HepG2 (cell line): ENCODE measurements around the gene KIF1C. TPM values are rescaled to one million over a fixed set of nuclear protein-coding genes. Genes with fewer than 3 reads are reported as not detected.

ENCODE experiments used
- DNMT1 ChIP-seq: sonication (generic); formaldehyde crosslinking; IDR thresholded peaks from 2 replicates; pipeline ENCODE4 v1.5.1; 2020; ENCODE audit warnings: mild to moderate bottlenecking, missing genetic modification reagents
- FOXJ3 ChIP-seq: sonication (generic); formaldehyde crosslinking; IDR thresholded peaks from 2 replicates; pipeline ENCODE4 v1.4.0; 2020; ENCODE audit warnings: missing genetic modification reagents, mild to moderate bottlenecking, borderline replicate concordance
- GFI1 ChIP-seq: sonication (generic); formaldehyde crosslinking; IDR thresholded peaks from 2 replicates; pipeline ENCODE4 v1.5.0; 2020; ENCODE audit warnings: missing genetic modification reagents, mild to moderate bottlenecking, borderline replicate concordance
- KDM6A ChIP-seq: IDR thresholded peaks from 2 replicates; pipeline ENCODE4 v1.6.1; 2016; ENCODE audit warnings: low read depth
- NFE2L1 ChIP-seq: sonication (generic); formaldehyde crosslinking; IDR thresholded peaks from 2 replicates; pipeline ENCODE4 v1.4.0; 2020; ENCODE audit warnings: missing genetic modification reagents, mild to moderate bottlenecking, borderline replicate concordance
- PRDM10 ChIP-seq: sonication (generic); formaldehyde crosslinking; IDR thresholded peaks from 2 replicates; pipeline ENCODE4 v1.4.0; 2020; ENCODE audit warnings: low read depth, missing genetic modification reagents
- RFX5 ChIP-seq: IDR thresholded peaks from 2 replicates; pipeline ENCODE4 v1.6.1; 2011; ENCODE audit warnings: low read depth, low read length, improper control_type of control experiment
- ZNF10 ChIP-seq: sonication (generic); formaldehyde crosslinking; IDR thresholded peaks from 2 replicates; pipeline ENCODE4 v1.4.0; 2020; ENCODE audit warnings: mild to moderate bottlenecking, low read depth, missing genetic modification reagents, borderline replicate concordance
- ZNF24 ChIP-seq: fragments of 450-650 bp; IDR thresholded peaks from 2 replicates; pipeline ENCODE4 v1.6.1; 2017; ENCODE audit warnings: antibody characterized with exemption, mild to moderate bottlenecking
- ZNF335 ChIP-seq: sonication (generic); formaldehyde crosslinking; IDR thresholded peaks from 2 replicates; pipeline ENCODE4 v1.4.0; 2020; ENCODE audit warnings: missing genetic modification reagents
- ZNF350 ChIP-seq: sonication (generic); formaldehyde crosslinking; IDR thresholded peaks from 2 replicates; pipeline ENCODE4 v1.4.0; 2020; ENCODE audit warnings: mild to moderate bottlenecking, low read depth, missing genetic modification reagents, borderline replicate concordance
- ZNF430 ChIP-seq: sonication (generic); formaldehyde crosslinking; IDR thresholded peaks from 2 replicates; pipeline ENCODE4 v1.9.0; 2021; ENCODE audit warnings: mild to moderate bottlenecking, missing genetic modification reagents
- ZNF431 ChIP-seq: sonication (generic); formaldehyde crosslinking; IDR thresholded peaks from 2 replicates; pipeline ENCODE4 v1.9.0; 2022; ENCODE audit warnings: missing genetic modification reagents, low read depth, mild to moderate bottlenecking, borderline replicate concordance
- ZNF746 ChIP-seq: sonication (generic); formaldehyde crosslinking; IDR thresholded peaks from 2 replicates; pipeline ENCODE4 v1.8.0; 2022; ENCODE audit warnings: mild to moderate bottlenecking, missing genetic modification reagents
- ZNF780A ChIP-seq: sonication (generic); formaldehyde crosslinking; IDR thresholded peaks from 2 replicates; pipeline ENCODE4 v1.8.0; 2022; ENCODE audit warnings: mild to moderate bottlenecking, missing genetic modification reagents, moderate library complexity
- ZNF784 ChIP-seq: sonication (generic); formaldehyde crosslinking; IDR thresholded peaks from 2 replicates; pipeline ENCODE4 v1.5.1; 2020; ENCODE audit warnings: missing genetic modification reagents, mild to moderate bottlenecking, borderline replicate concordance
- ZSCAN12 ChIP-seq: sonication (generic); formaldehyde crosslinking; IDR thresholded peaks from 2 replicates; pipeline ENCODE4 v1.9.0; 2021; ENCODE audit warnings: mild to moderate bottlenecking, missing genetic modification reagents
- polyA plus RNA-seq, 8 experiments: library from polyadenylated mRNA; depleted of rRNA in 3 of 8; stranded (reverse) in 7 of 8; unstranded in 1 of 8; fragments of >200 nt; fragmentation: Illumina TruSeq in 4 of 8; extraction: Trizol in 4 of 8; gene quantifications; 2 replicates each; pipeline versions ENCODE4 v1.2.1 to v1.2.3, GENCODE V29; 2011 to 2016; ENCODE audit warnings: low read depth in 4 of 8, missing spikeins in 1 of 8, mixed read lengths in 1 of 8; ENCODE audit not compliant: insufficient read depth in 1 of 8
- total RNA-seq, 5 experiments: library from RNA; depleted of rRNA; stranded (reverse); fragments of >200 nt; fragmentation: Illumina TruSeq; extraction: Trizol; gene quantifications; 2 replicates each; pipeline ENCODE4 v1.2.3, GENCODE V29; 2016; ENCODE audit warnings: low read depth in 1 of 5
- TF ChIP-seq, protein P1 (sequence below): sonication (generic); formaldehyde crosslinking; IDR thresholded peaks from 2 replicates; pipeline ENCODE4 v1.4.0; 2020; ENCODE audit warnings: missing genetic modification reagents
- TF ChIP-seq, protein P2 (sequence below): sonication (generic); formaldehyde crosslinking; IDR thresholded peaks from 2 replicates; pipeline ENCODE4 v1.5.0; 2020; ENCODE audit warnings: missing genetic modification reagents, mild to moderate bottlenecking, borderline replicate concordance
- TF ChIP-seq, protein P3 (sequence below): sonication (generic); formaldehyde crosslinking; IDR thresholded peaks from 2 replicates; pipeline ENCODE4 v1.8.1; 2023; ENCODE audit warnings: missing genetic modification reagents, mild to moderate bottlenecking, borderline replicate concordance
- TF ChIP-seq, protein P4 (sequence below): sonication (generic); formaldehyde crosslinking; IDR thresholded peaks from 2 replicates; pipeline ENCODE4 v1.8.0; 2022; ENCODE audit warnings: mild to moderate bottlenecking, missing genetic modification reagents, moderate library complexity

Gene KIF1C
- total and polyA plus RNA-seq, 2 of the 13 experiments (the other 11 are each of a cell fraction or from before 2014, with no cell fraction given) = 70.0 to 104 TPM

GRCh38 chr17:4949321-4950074 is 48.3 kb upstream of the KIF1C start (continued):
- TF ChIP-seq, protein P1, sequence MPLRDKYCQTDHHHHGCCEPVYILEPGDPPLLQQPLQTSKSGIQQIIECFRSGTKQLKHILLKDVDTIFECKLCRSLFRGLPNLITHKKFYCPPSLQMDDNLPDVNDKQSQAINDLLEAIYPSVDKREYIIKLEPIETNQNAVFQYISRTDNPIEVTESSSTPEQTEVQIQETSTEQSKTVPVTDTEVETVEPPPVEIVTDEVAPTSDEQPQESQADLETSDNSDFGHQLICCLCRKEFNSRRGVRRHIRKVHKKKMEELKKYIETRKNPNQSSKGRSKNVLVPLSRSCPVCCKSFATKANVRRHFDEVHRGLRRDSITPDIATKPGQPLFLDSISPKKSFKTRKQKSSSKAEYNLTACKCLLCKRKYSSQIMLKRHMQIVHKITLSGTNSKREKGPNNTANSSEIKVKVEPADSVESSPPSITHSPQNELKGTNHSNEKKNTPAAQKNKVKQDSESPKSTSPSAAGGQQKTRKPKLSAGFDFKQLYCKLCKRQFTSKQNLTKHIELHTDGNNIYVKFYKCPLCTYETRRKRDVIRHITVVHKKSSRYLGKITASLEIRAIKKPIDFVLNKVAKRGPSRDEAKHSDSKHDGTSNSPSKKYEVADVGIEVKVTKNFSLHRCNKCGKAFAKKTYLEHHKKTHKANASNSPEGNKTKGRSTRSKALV (CRISPR knock-in tag) = no peak
- TF ChIP-seq ZNF335 = no peak
- TF ChIP-seq ZNF430 = peak; percentile 79
- TF ChIP-seq FOXJ3 = no peak
- TF ChIP-seq, protein P2, sequence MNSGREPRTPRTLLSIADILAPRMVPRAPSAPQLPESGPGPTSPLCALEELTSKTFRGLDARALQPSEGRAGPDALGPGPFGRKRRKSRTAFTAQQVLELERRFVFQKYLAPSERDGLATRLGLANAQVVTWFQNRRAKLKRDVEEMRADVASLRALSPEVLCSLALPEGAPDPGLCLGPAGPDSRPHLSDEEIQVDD (CRISPR knock-in tag) = no peak
- no peak for TF ChIP-seq ZNF10 (CRISPR knock-in tag)
- TF ChIP-seq GFI1 (CRISPR knock-in tag) = no peak
- TF ChIP-seq RFX5 = no peak
- TF ChIP-seq ZSCAN12 (CRISPR knock-in tag) = no peak
- TF ChIP-seq DNMT1 (CRISPR knock-in tag) = peak; percentile 55; the same call in 1 of the 2 replicates
- TF ChIP-seq, protein P3, sequence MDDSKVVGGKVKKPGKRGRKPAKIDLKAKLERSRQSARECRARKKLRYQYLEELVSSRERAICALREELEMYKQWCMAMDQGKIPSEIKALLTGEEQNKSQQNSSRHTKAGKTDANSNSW (CRISPR knock-in tag) = no peak
- no peak for TF ChIP-seq NFE2L1 (CRISPR knock-in tag)
- TF ChIP-seq ZNF780A (CRISPR knock-in tag) = no peak
- 0 out of 2 replicates have a peak, but pooled peaks have one; percentile 6 for TF ChIP-seq KDM6A (CRISPR knock-in tag)
- TF ChIP-seq, protein P4, sequence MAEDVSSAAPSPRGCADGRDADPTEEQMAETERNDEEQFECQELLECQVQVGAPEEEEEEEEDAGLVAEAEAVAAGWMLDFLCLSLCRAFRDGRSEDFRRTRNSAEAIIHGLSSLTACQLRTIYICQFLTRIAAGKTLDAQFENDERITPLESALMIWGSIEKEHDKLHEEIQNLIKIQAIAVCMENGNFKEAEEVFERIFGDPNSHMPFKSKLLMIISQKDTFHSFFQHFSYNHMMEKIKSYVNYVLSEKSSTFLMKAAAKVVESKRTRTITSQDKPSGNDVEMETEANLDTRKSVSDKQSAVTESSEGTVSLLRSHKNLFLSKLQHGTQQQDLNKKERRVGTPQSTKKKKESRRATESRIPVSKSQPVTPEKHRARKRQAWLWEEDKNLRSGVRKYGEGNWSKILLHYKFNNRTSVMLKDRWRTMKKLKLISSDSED (CRISPR knock-in tag) = no peak
- TF ChIP-seq ZNF24 = no peak
- peak; percentile 72; the same call in 1 of the 2 replicates for TF ChIP-seq PRDM10
- TF ChIP-seq ZNF431 (CRISPR knock-in tag) = no peak
- TF ChIP-seq ZNF746 (CRISPR knock-in tag) = peak; percentile 89
- TF ChIP-seq ZNF350 (CRISPR knock-in tag) = no peak
- TF ChIP-seq ZNF784 = peak; percentile 67; the same call in 1 of the 2 replicates
